Upper lobe of left lung (tissue), 4 donors: ENCODE results near the gene OTOS.

ENCODE experiments used
- EP300 ChIP-seq, 4 donors: sonication (generic); formaldehyde crosslinking; IDR thresholded peaks; one replicate each; pipeline ENCODE4 v1.5.1; 2017; ENCODE audit warnings: antibody characterized with exemption in 4 of 4, control low read depth in 2 of 4
- POLR2AphosphoS5 ChIP-seq, 2 donors: sonication (generic); formaldehyde crosslinking; IDR thresholded peaks; one replicate each; pipeline ENCODE4 v1.5.1; 2017; ENCODE audit warnings: antibody characterized with exemption in 2 of 2
- TF ChIP-seq, protein P1 (sequence below), 6 experiments: fragments of 450-650 bp in 4 of 6; fragments of 200-600 bp in 2 of 6; sonication (generic) in 2 of 6; IDR thresholded peaks; one replicate each; pipeline ENCODE4 v1.5.1; 2016 to 2019; ENCODE audit warnings: antibody characterized with exemption in 6 of 6

DNA sequence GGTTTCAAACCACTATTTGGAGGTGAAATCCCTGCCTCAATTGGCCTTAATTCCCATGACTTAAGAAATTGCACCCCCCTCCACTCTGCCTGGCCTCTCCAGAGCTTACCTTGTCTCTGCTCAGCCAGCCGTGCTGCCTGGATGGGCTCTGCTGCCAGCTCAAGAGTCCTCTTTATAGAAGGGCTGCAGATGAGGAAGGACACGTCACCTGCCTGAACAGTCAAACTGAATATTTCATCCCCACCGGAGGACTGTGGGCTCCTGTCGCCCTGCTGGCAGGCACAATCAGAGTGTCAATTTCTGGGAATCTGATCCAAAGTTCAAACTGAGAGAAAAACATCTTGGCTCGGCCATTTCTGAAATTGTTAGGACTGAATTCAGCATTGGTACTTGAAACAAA lies at the start of gene OTOS:
- TF ChIP-seq, protein P1, sequence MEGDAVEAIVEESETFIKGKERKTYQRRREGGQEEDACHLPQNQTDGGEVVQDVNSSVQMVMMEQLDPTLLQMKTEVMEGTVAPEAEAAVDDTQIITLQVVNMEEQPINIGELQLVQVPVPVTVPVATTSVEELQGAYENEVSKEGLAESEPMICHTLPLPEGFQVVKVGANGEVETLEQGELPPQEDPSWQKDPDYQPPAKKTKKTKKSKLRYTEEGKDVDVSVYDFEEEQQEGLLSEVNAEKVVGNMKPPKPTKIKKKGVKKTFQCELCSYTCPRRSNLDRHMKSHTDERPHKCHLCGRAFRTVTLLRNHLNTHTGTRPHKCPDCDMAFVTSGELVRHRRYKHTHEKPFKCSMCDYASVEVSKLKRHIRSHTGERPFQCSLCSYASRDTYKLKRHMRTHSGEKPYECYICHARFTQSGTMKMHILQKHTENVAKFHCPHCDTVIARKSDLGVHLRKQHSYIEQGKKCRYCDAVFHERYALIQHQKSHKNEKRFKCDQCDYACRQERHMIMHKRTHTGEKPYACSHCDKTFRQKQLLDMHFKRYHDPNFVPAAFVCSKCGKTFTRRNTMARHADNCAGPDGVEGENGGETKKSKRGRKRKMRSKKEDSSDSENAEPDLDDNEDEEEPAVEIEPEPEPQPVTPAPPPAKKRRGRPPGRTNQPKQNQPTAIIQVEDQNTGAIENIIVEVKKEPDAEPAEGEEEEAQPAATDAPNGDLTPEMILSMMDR (IDR thresholded peaks at IDR 0.05): no peak
- TF ChIP-seq POLR2AphosphoS5 (IDR thresholded peaks at IDR 0.05) (no peak), EP300 (IDR thresholded peaks at IDR 0.05) (no peak)
